ENCODE data around the gene ADAMTS4. TPM values are rescaled to one million over a fixed set of nuclear protein-coding genes. Genes with fewer than 3 reads are reported as not detected.
A peak's percentile ranks its signal among the peaks of the same experiment; 100 is the strongest.

Gene ADAMTS4
- total RNA-seq, 1 experiment from 2014 or later = 9.1 TPM

GRCh38 chr1:161159913-161160243 lies 39.0 kb downstream of the ADAMTS4 start (continued):
- TF ChIP-seq ZNF416 (CRISPR knock-in tag; IDR thresholded peaks at IDR 0.05) (no peak), IRF2 (CRISPR knock-in tag; IDR thresholded peaks at IDR 0.05; ENCODE audit: borderline replicate concordance, low read depth) (no peak), SOX15 (CRISPR knock-in tag; IDR thresholded peaks at IDR 0.05) (no peak), ZNF317 (CRISPR knock-in tag; IDR thresholded peaks at IDR 0.05; ENCODE audit: borderline replicate concordance, low read depth) (no peak), ZSCAN18 (CRISPR knock-in tag; IDR thresholded peaks at IDR 0.05) (no peak), MLX (CRISPR knock-in tag; IDR thresholded peaks at IDR 0.05) (no peak), SMAD4 (CRISPR knock-in tag; IDR thresholded peaks at IDR 0.05) (no peak), NFYB (CRISPR knock-in tag; conservative IDR thresholded peaks at IDR 0.05; ENCODE audit: low read depth) (no peak), MXD4 (CRISPR knock-in tag; IDR thresholded peaks at IDR 0.05; ENCODE audit: borderline replicate concordance) (no peak), SP1 (CRISPR knock-in tag; conservative IDR thresholded peaks at IDR 0.05) (no peak), ZNF396 (CRISPR knock-in tag; IDR thresholded peaks at IDR 0.05; ENCODE audit: borderline replicate concordance) (no peak), FOXK1 (CRISPR knock-in tag; IDR thresholded peaks at IDR 0.05) (no peak)

GRCh38 chr1:161159087-161159912 lies 39.6 kb downstream of the ADAMTS4 start, which contains the start of gene USP21:
TSS of gene USP21 (plus strand) at chr1:161159500. CDS start at chr1:161160641, 1,141 bp downstream.
- POLR2A ChIA-PET = no interaction called here
- H3K4me1 Mint-ChIP-seq = peaks cover 27% of the 10 kb centered on the region
- 0 out of 2 replicates have a peak, but pooled peaks have one; percentile 24 for TF ChIP-seq CREM (CRISPR knock-in tag; IDR thresholded peaks at IDR 0.05)
- peak; percentile 90 for TF ChIP-seq SP1 (CRISPR knock-in tag; conservative IDR thresholded peaks at IDR 0.05)
- TF ChIP-seq NFYB (CRISPR knock-in tag; conservative IDR thresholded peaks at IDR 0.05; ENCODE audit: low read depth) = peak; percentile 63
- peak; percentile 2; the same call in 1 of the 2 replicates for TF ChIP-seq MYBL2 (CRISPR knock-in tag; IDR thresholded peaks at IDR 0.05)
- no peak for TF ChIP-seq SMAD4 (CRISPR knock-in tag; IDR thresholded peaks at IDR 0.05)
- TF ChIP-seq ARID4B (CRISPR knock-in tag; IDR thresholded peaks at IDR 0.05; ENCODE audit: borderline replicate concordance) = no peak; the same call in 1 of the 2 replicates
- peak; percentile 65; the same call in 1 of the 2 replicates for TF ChIP-seq E2F5 (CRISPR knock-in tag; IDR thresholded peaks at IDR 0.05)
- TF ChIP-seq ATF1 (CRISPR knock-in tag; IDR thresholded peaks at IDR 0.05) = no peak; the same call in 1 of the 2 replicates
- no peak for TF ChIP-seq KAT7 (CRISPR knock-in tag; IDR thresholded peaks at IDR 0.05; ENCODE audit: borderline replicate concordance)
- TF ChIP-seq NFATC4 (CRISPR knock-in tag; IDR thresholded peaks at IDR 0.05) = 0 out of 2 replicates have a peak, but pooled peaks have one; percentile 17
- TF ChIP-seq ERG (CRISPR knock-in tag; IDR thresholded peaks at IDR 0.05) = 0 out of 2 replicates have a peak, but pooled peaks have one; percentile 59
- TF ChIP-seq JAZF1 (CRISPR knock-in tag; IDR thresholded peaks at IDR 0.05) = no peak
- TF ChIP-seq TEAD1 (CRISPR knock-in tag; IDR thresholded peaks at IDR 0.05) = peak; percentile 61; the same call in 1 of the 2 replicates
- no peak for TF ChIP-seq HMGXB4 (CRISPR knock-in tag; IDR thresholded peaks at IDR 0.05)
- TF ChIP-seq MAX (CRISPR knock-in tag; IDR thresholded peaks at IDR 0.05) = peak; percentile 68
- TF ChIP-seq GABPB1 (CRISPR knock-in tag; IDR thresholded peaks at IDR 0.05) = peak; percentile 38
- no peak for TF ChIP-seq FOXK1 (CRISPR knock-in tag; IDR thresholded peaks at IDR 0.05)
- no peak for TF ChIP-seq SOX15 (CRISPR knock-in tag; IDR thresholded peaks at IDR 0.05)

More at GRCh38 chr1:161159087-161159912, 39.6 kb downstream of the ADAMTS4 start, which contains the start of gene USP21:
- ATAC-seq = peak; percentile 91
- Mint-ChIP-seq H3K27me3 (ENCODE audit: low read depth) (no peaks in the 10 kb centered on the region), H3K36me3 (peaks cover 17% of the 10 kb centered on the region), H3K27ac (peak within 1 kb of the TSS; percentile 84), H3K9me3 (no peaks in the 10 kb centered on the region), H3K4me3 (peak within 1 kb of the TSS; percentile 84)
- DNase-seq (ENCODE audit: low spot score) = peak; percentile 95
- CTCF ChIA-PET = interaction anchor here (0.6 to 1.7 kb wide), 5 partner anchors 12 to 226 kb away, joined by 3 to 6 read pairs (median 3); partner anchors contain the start of gene TOMM40L
